Panc1 (cell line): Measurements from ENCODE around the gene CRISPLD2. TPM values are rescaled to one million over a fixed set of nuclear protein-coding genes. Genes with fewer than 3 reads are reported as not detected.

Source experiments
- ATAC-seq: fragments of 200-7000 bp; cut with Tn5 transposase; 2 replicates; pipeline ENCODE4 v1.9.1; 2020; ENCODE audit warnings: mild to moderate bottlenecking, moderate library complexity
- BruUV-seq: library from RNA; stranded (reverse); fragments of 400-500 nt; replicated peaks from 2 replicates; lab custom pipeline; 2021; lab: Mats Ljungman, UMichigan
- CTCF ChIA-PET: fragments of 300-600 bp; sonication (Branson Sonifier 250); formaldehyde crosslinking; loops from one replicate; lab custom pipeline; 2022; ENCODE audit warnings: antibody characterized with exemption; lab: Charles Lee
- POLR2A ChIA-PET: fragments of 300-600 bp; sonication (Branson Sonifier 250); formaldehyde crosslinking; loops from one replicate; lab custom pipeline; 2022; ENCODE audit warnings: antibody characterized with exemption; lab: Charles Lee
- DNase-seq: peaks from one replicate; pipeline ENCODE4 v3.0.0-alpha.2; 2010; ENCODE audit warnings: low read depth, low spot score
- H3K27ac ChIP-seq: 2 replicates; pipeline ENCODE4 v1.5.1; 2011; ENCODE audit warnings: mild to moderate bottlenecking, low read length, inconsistent platforms
- H3K27me3 ChIP-seq: fragments of 200-500 bp; sonication (Bioruptor generic); 2 replicates; pipeline ENCODE4 v1.6.0; 2014; ENCODE audit warnings: low read length, inconsistent platforms; ENCODE audit not compliant: control insufficient read depth, insufficient read depth
- H3K36me3 ChIP-seq: fragments of 200-500 bp; sonication (Bioruptor generic); 2 replicates; pipeline ENCODE4 v1.5.1; 2014; ENCODE audit warnings: inconsistent platforms, mild to moderate bottlenecking, low read length, moderate library complexity; ENCODE audit not compliant: control insufficient read depth, insufficient read depth
- H3K4me1 ChIP-seq: 2 replicates; pipeline ENCODE4 v1.5.1; 2011; ENCODE audit warnings: inconsistent platforms, mild to moderate bottlenecking, low read length, moderate library complexity; ENCODE audit not compliant: control insufficient read depth, insufficient read depth
- H3K4me3 ChIP-seq, 2 experiments: 2 replicates each; pipeline ENCODE4 v1.5.1; 2011 to 2012; ENCODE audit warnings: low read depth in 2 of 2, low read length in 2 of 2, mild to moderate bottlenecking in 2 of 2, inconsistent platforms in 1 of 2, moderate library complexity in 1 of 2
- H3K9me3 ChIP-seq: fragments of 200-500 bp; sonication (Bioruptor generic); 2 replicates; pipeline ENCODE4 v1.5.1; 2014; ENCODE audit warnings: low read depth, mild to moderate bottlenecking, inconsistent platforms, low read length, moderate library complexity; ENCODE audit not compliant: control insufficient read depth, insufficient read depth
- CTCF ChIP-seq: fragments of 450-650 bp; IDR thresholded peaks from 2 replicates; pipeline ENCODE4 v1.5.1; 2017; ENCODE audit warnings: mild to moderate bottlenecking
- POLR2AphosphoS5 ChIP-seq: IDR thresholded peaks from 2 replicates; pipeline ENCODE4 v1.6.1; 2012; ENCODE audit warnings: mild to moderate bottlenecking, low read depth, low read length, moderate library complexity
- SIN3A ChIP-seq: IDR thresholded peaks from 2 replicates; pipeline ENCODE4 v1.6.1; 2012; ENCODE audit warnings: low read depth, mild to moderate bottlenecking, low read length, moderate library complexity, borderline replicate concordance; ENCODE audit not compliant: insufficient read depth
- TCF7L2 ChIP-seq: IDR thresholded peaks from 2 replicates; pipeline ENCODE4 v1.6.1; 2011; ENCODE audit warnings: mild to moderate bottlenecking, low read depth, low read length, inconsistent platforms
- in situ Hi-C: cut with HindIII; loops from 2 replicates; pipeline ENCODE4 v1.10.0; 2016; ENCODE audit warnings: low sequenced_read_pairs, low pct_unique_long_range_greater_than_20kb
- intact Hi-C: fragments of 100-400 bp; cut with micrococcal nuclease; formaldehyde crosslinking; loops from one replicate; pipeline ENCODE4 v1.10.0; 2022; ENCODE audit not compliant: unreplicated experiment
- total RNA-seq: library from RNA; stranded (reverse); gene quantifications from one replicate; pipeline ENCODE4 v1.2.1, GENCODE V29; 2021; ENCODE audit not compliant: unreplicated experiment
- TF ChIP-seq, protein P1 (sequence below), 2 experiments: IDR thresholded peaks; 2 replicates each; pipeline ENCODE4 v1.6.1; 2011 to 2012; ENCODE audit warnings: low read depth in 2 of 2, control low read depth in 1 of 2, low read length in 1 of 2, mild to moderate bottlenecking in 1 of 2, moderate library complexity in 1 of 2; ENCODE audit not compliant: insufficient read depth in 1 of 2

The CRISPLD2 gene
- total RNA-seq, 1 experiment from 2014 or later, result 12.9 TPM

DNA sequence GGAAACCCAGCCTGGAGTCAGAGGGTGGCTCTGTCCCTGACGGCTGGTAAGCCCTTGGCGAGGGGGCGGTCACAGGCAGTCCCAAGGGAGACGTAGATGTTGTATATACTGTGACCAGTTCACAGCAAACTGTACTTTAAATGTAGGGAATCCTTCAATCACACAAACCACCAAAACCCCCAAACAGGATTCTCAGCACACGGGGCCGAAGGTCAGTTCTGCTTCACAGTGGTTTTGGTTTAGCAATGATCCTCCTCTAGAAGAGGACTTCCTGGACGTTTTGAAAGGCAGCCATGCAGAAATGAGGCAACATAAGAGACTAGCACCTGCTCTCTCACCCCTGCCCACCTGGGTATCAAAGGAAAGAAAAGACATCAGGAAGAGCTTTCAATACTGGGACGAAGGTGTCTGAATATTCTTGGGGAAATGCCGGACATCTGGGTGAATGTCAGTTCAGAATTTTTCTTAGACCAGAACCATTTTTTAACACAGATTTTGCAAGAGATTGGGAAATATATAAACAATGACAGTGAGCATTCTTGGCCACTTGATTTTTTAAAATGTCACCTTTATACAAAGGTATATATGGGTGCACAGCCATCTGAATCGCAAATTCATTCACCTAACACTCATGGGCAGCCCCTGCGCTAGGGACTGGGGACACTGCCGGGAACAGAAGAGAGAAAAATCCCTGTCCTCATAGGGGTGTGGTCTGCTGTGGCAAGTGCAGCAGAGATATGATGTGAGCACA, 74.2 kb downstream of the CRISPLD2 start:
- H3K4me1 ChIP-seq, result no peaks in the 10 kb centered on the region
- in situ Hi-C loops, result no loop called here
- intact Hi-C loops, result no loop called here
- H3K27me3 ChIP-seq, result no peaks in the 10 kb centered on the region
- POLR2A ChIA-PET, result interaction anchor here (0.6 kb wide), 1 partner anchor 43 kb away, joined by 8 read pairs; no protein-coding TSS in a partner anchor
- H3K36me3 ChIP-seq, result no peaks in the 10 kb centered on the region
- no TSS peak for BruUV-seq
- DNase-seq, result no peak
- H3K27ac ChIP-seq, result no peak overlapping the region
- no peak for ATAC-seq
- no peak overlapping the region for H3K4me3 ChIP-seq
- CTCF ChIA-PET, result no interaction called here
- TF ChIP-seq CTCF (no peak), POLR2AphosphoS5 (no peak), TCF7L2 (no peak), SIN3A (no peak)
- TF ChIP-seq, protein P1, sequence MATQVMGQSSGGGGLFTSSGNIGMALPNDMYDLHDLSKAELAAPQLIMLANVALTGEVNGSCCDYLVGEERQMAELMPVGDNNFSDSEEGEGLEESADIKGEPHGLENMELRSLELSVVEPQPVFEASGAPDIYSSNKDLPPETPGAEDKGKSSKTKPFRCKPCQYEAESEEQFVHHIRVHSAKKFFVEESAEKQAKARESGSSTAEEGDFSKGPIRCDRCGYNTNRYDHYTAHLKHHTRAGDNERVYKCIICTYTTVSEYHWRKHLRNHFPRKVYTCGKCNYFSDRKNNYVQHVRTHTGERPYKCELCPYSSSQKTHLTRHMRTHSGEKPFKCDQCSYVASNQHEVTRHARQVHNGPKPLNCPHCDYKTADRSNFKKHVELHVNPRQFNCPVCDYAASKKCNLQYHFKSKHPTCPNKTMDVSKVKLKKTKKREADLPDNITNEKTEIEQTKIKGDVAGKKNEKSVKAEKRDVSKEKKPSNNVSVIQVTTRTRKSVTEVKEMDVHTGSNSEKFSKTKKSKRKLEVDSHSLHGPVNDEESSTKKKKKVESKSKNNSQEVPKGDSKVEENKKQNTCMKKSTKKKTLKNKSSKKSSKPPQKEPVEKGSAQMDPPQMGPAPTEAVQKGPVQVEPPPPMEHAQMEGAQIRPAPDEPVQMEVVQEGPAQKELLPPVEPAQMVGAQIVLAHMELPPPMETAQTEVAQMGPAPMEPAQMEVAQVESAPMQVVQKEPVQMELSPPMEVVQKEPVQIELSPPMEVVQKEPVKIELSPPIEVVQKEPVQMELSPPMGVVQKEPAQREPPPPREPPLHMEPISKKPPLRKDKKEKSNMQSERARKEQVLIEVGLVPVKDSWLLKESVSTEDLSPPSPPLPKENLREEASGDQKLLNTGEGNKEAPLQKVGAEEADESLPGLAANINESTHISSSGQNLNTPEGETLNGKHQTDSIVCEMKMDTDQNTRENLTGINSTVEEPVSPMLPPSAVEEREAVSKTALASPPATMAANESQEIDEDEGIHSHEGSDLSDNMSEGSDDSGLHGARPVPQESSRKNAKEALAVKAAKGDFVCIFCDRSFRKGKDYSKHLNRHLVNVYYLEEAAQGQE (IDR thresholded peaks at IDR 0.05; ENCODE audit: insufficient read depth in 1 of 2, low read depth in 2 of 2, low read length in 1 of 2), result no peak
- H3K9me3 ChIP-seq, result no peaks in the 10 kb centered on the region

DNA sequence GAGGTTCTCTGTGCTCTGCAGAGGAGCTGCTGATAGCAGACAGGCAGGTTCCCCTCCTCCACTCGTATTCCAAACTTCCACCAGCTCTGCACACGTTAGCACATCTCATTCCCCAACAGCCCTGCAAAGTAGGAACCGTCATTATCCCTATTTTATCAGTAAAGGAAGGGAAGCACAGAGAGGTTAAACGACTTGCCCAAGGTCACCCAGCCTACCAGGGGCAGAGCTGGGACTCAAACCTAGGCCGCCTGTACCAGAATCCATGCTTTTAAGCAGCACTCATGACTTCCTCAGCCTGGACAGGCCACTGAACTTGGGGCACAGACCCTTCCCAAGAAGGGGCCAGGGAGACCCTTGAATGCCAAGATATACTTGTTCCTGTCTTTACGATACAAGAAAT, 75.2 kb downstream of the CRISPLD2 start:
- no peak for DNase-seq
- H3K4me1 ChIP-seq, result no peaks in the 10 kb centered on the region
- no peak overlapping the region for H3K27ac ChIP-seq
- in situ Hi-C loops (no loop called here), intact Hi-C loops (no loop called here)
- BruUV-seq, result no TSS peak
- ATAC-seq, result no peak
- H3K36me3 ChIP-seq, result no peaks in the 10 kb centered on the region
- H3K4me3 ChIP-seq, result no peak overlapping the region
- H3K27me3 ChIP-seq, result no peaks in the 10 kb centered on the region
- no peak for TF ChIP-seq POLR2AphosphoS5
- TF ChIP-seq SIN3A, result no peak
- TF ChIP-seq TCF7L2, result no peak
- no peak for TF ChIP-seq CTCF
- TF ChIP-seq, protein P1 (IDR thresholded peaks at IDR 0.05; ENCODE audit: insufficient read depth in 1 of 2, low read depth in 2 of 2, low read length in 1 of 2), result no peak
- no peaks in the 10 kb centered on the region for H3K9me3 ChIP-seq
- POLR2A ChIA-PET, result interaction anchor here (0.6 kb wide), 1 partner anchor 109 kb away, joined by 3 read pairs; no protein-coding TSS in a partner anchor
- CTCF ChIA-PET, result no interaction called here
